Measurements from ENCODE around the gene MAP2. TPM values are rescaled to one million over a fixed set of nuclear protein-coding genes. Genes with fewer than 3 reads are reported as not detected.

The MAP2 gene
- total and polyA plus RNA-seq, 10 of the 15 experiments (the other 5 are each of a cell fraction or from before 2014, with no cell fraction given), result 0.01 TPM; not detected in 9

DNA sequence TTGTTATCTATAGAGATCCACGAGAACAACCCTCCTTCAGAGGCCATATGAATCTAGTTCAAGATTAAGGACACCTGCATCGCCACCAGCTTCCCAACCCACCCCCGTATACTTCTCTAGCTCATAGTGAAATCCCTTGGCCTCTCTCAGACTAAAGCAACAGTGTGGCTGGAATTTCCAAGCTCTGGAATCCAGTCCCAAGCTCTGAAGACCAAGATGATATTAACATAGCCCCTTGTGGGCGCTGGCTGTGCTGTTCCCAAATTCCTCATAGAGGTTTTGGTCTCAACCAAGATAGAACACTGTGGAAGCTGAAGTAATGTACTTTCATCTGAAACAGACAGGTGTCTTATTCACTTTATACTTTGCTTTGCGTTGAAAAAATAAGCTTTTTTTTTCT lies 139.6 kb downstream of the MAP2 start:
- no peak for DNase-seq (ENCODE audit: low read depth, low spot score)
- BruUV-seq (replicated peaks), result no TSS peak
- Histone ChIP-seq H3K4me3 (no peak overlapping the region), H3K9ac (ENCODE audit: control insufficient read depth, insufficient read depth, low read length) (no peak overlapping the region), H3K27me3 (replicated peaks in 1 of 2; ENCODE audit: control insufficient read depth in 2 of 2, insufficient read depth in 2 of 2, low read length in 1 of 2) (no peaks in the 10 kb centered on the region), H3K4me2 (ENCODE audit: control insufficient read depth, insufficient read depth) (no peak overlapping the region), H2AFZ (ENCODE audit: control insufficient read depth, low read depth, low read length) (no peak overlapping the region), H4K20me1 (ENCODE audit: control insufficient read depth, insufficient read depth) (no peaks in the 10 kb centered on the region), H3K36me3 (ENCODE audit: control insufficient read depth in 2 of 2, insufficient read depth in 2 of 2, low read length in 1 of 2) (no peaks in the 10 kb centered on the region), H3K9me3 (replicated peaks; ENCODE audit: control insufficient read depth, insufficient read depth, low read length) (no peaks in the 10 kb centered on the region), H3K27ac (ENCODE audit: control insufficient read depth, insufficient read depth) (no peak overlapping the region), H3K4me1 (ENCODE audit: control insufficient read depth, insufficient read depth, low read length) (no peaks in the 10 kb centered on the region), H3K79me2 (ENCODE audit: control insufficient read depth, insufficient read depth, low read length) (no peaks in the 10 kb centered on the region)
- SMC1A ChIA-PET (ENCODE audit: uncharacterized antibody, unreplicated experiment), result interaction anchor here (0.8 kb wide), 1 partner anchor 9 kb away, joined by 3 read pairs; no protein-coding TSS in a partner anchor
- POLR2A ChIA-PET, result no interaction called here
- CTCF ChIA-PET, result interaction anchor here (0.7 to 2.8 kb wide), 2 partner anchors 14 to 229 kb away, joined by 3 to 8 read pairs; no protein-coding TSS in a partner anchor
- no peak for ATAC-seq
- intact Hi-C loops (cut with micrococcal nuclease; ENCODE audit: unreplicated experiment), result no loop called here
- FAIRE-seq, result no peak
- WGBS (ENCODE audit: insufficient coverage, insufficient replicate concordance, low lambda C conversion rate, missing lambda C conversion rate), result 46% methylated on average over 5 of the region's 5 CpGs
- in situ Hi-C loops (cut with MboI), result loop anchor here (10.0 to 25.0 kb wide), 2 partner anchors 219 to 1176 kb away; no protein-coding TSS in a partner anchor
- RAD21 ChIA-PET (ENCODE audit: unreplicated experiment), result no interaction called here
- TF ChIP-seq FOXM1 (IDR thresholded peaks at IDR 0.05; ENCODE audit: low read depth, low read length) (no peak), ZNF384 (IDR thresholded peaks at IDR 0.05; ENCODE audit: borderline replicate concordance, low read depth, low read length) (no peak), ZNF622 (IDR thresholded peaks at IDR 0.05) (no peak), ESRRA (IDR thresholded peaks at IDR 0.05; ENCODE audit: low read length) (no peak), TCF3 (IDR thresholded peaks at IDR 0.05; ENCODE audit: borderline replicate concordance, insufficient read depth, low read depth, low read length) (no peak), ASH2L (IDR thresholded peaks at IDR 0.05; ENCODE audit: borderline replicate concordance, low read depth) (no peak), MTA3 (IDR thresholded peaks at IDR 0.05; ENCODE audit: borderline replicate concordance, low read length) (no peak), RB1 (IDR thresholded peaks at IDR 0.05; ENCODE audit: borderline replicate concordance) (no peak), POLR2A (IDR thresholded peaks at IDR 0.05; ENCODE audit: low read depth, low read length) (no peak), STAT1 (conservative IDR thresholded peaks at IDR 0.05) (no peak), NR2F1 (conservative IDR thresholded peaks at IDR 0.05) (no peak)
- TF ChIP-seq, protein P1, sequence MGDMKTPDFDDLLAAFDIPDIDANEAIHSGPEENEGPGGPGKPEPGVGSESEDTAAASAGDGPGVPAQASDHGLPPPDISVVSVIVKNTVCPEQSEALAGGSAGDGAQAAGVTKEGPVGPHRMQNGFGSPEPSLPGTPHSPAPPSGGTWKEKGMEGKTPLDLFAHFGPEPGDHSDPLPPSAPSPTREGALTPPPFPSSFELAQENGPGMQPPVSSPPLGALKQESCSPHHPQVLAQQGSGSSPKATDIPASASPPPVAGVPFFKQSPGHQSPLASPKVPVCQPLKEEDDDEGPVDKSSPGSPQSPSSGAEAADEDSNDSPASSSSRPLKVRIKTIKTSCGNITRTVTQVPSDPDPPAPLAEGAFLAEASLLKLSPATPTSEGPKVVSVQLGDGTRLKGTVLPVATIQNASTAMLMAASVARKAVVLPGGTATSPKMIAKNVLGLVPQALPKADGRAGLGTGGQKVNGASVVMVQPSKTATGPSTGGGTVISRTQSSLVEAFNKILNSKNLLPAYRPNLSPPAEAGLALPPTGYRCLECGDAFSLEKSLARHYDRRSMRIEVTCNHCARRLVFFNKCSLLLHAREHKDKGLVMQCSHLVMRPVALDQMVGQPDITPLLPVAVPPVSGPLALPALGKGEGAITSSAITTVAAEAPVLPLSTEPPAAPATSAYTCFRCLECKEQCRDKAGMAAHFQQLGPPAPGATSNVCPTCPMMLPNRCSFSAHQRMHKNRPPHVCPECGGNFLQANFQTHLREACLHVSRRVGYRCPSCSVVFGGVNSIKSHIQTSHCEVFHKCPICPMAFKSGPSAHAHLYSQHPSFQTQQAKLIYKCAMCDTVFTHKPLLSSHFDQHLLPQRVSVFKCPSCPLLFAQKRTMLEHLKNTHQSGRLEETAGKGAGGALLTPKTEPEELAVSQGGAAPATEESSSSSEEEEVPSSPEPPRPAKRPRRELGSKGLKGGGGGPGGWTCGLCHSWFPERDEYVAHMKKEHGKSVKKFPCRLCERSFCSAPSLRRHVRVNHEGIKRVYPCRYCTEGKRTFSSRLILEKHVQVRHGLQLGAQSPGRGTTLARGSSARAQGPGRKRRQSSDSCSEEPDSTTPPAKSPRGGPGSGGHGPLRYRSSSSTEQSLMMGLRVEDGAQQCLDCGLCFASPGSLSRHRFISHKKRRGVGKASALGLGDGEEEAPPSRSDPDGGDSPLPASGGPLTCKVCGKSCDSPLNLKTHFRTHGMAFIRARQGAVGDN (IDR thresholded peaks at IDR 0.05), result no peak
- TF ChIP-seq, protein P2, sequence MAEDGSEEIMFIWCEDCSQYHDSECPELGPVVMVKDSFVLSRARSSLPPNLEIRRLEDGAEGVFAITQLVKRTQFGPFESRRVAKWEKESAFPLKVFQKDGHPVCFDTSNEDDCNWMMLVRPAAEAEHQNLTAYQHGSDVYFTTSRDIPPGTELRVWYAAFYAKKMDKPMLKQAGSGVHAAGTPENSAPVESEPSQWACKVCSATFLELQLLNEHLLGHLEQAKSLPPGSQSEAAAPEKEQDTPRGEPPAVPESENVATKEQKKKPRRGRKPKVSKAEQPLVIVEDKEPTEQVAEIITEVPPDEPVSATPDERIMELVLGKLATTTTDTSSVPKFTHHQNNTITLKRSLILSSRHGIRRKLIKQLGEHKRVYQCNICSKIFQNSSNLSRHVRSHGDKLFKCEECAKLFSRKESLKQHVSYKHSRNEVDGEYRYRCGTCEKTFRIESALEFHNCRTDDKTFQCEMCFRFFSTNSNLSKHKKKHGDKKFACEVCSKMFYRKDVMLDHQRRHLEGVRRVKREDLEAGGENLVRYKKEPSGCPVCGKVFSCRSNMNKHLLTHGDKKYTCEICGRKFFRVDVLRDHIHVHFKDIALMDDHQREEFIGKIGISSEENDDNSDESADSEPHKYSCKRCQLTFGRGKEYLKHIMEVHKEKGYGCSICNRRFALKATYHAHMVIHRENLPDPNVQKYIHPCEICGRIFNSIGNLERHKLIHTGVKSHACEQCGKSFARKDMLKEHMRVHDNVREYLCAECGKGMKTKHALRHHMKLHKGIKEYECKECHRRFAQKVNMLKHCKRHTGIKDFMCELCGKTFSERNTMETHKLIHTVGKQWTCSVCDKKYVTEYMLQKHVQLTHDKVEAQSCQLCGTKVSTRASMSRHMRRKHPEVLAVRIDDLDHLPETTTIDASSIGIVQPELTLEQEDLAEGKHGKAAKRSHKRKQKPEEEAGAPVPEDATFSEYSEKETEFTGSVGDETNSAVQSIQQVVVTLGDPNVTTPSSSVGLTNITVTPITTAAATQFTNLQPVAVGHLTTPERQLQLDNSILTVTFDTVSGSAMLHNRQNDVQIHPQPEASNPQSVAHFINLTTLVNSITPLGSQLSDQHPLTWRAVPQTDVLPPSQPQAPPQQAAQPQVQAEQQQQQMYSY (CRISPR knock-in tag; IDR thresholded peaks at IDR 0.05), result no peak

All from GM12878 (cell line).